Keratinocyte (primary cell): ENCODE measurements around the gene ITIH5. TPM values are rescaled to one million over a fixed set of nuclear protein-coding genes. Genes with fewer than 3 reads are reported as not detected.

ENCODE experiments used
- DNase-seq: peaks from one replicate; pipeline ENCODE4 v3.0.0-alpha.2; 2011; ENCODE audit warnings: low read depth, missing footprints, low spot score
- FAIRE-seq: peaks from 2 replicates; lab custom pipeline; 2011; peaks lifted over from hg19 to GRCh38; lab: Jason Lieb, UNC
- H2AFZ ChIP-seq: 2 replicates; pipeline ENCODE4 v1.6.0; 2012; ENCODE audit warnings: low read length, control low read depth, inconsistent platforms; ENCODE audit not compliant: control insufficient read depth
- H3K27ac ChIP-seq: 2 replicates; pipeline ENCODE4 v1.5.1; 2011; ENCODE audit warnings: low read length; ENCODE audit not compliant: control insufficient read depth, insufficient read depth
- H3K27me3 ChIP-seq: 3 replicates; pipeline ENCODE4 v1.6.0; 2011; ENCODE audit warnings: low read length; ENCODE audit not compliant: control insufficient read depth, insufficient read depth; ENCODE audit errors: extremely low read depth
- H3K36me3 ChIP-seq, 2 experiments: 2 replicates in 1 of 2; 3 replicates in 1 of 2; pipeline ENCODE4 v1.5.1; 2011; ENCODE audit warnings: low read length in 2 of 2, mild to moderate bottlenecking in 1 of 2; ENCODE audit not compliant: control insufficient read depth in 2 of 2, insufficient read depth in 2 of 2; ENCODE audit errors: extremely low read depth in 1 of 2
- H3K4me1 ChIP-seq: 3 replicates; pipeline ENCODE4 v1.5.1; 2011; ENCODE audit warnings: low read length; ENCODE audit not compliant: control insufficient read depth, insufficient read depth; ENCODE audit errors: extremely low read depth
- H3K4me2 ChIP-seq: 3 replicates; pipeline ENCODE4 v1.6.0; 2011; ENCODE audit warnings: low read depth, low read length; ENCODE audit not compliant: control insufficient read depth, insufficient read depth; ENCODE audit errors: extremely low read depth
- H3K4me3 ChIP-seq, 3 experiments: fragments of 200-600 bp in 1 of 3; sonication (generic) in 1 of 3; 2 replicates in 2 of 3; 3 replicates in 1 of 3; pipeline ENCODE4 v1.5.1; 2011 to 2016; ENCODE audit warnings: low read length in 3 of 3, mild to moderate bottlenecking in 3 of 3, control low read depth in 2 of 3, inconsistent platforms in 1 of 3, low read depth in 1 of 3, mixed read lengths in 1 of 3, mixed run types in 1 of 3, moderate library complexity in 1 of 3; ENCODE audit not compliant: control insufficient read depth in 2 of 3, insufficient read depth in 2 of 3; ENCODE audit errors: extremely low read depth in 1 of 3
- H3K79me2 ChIP-seq: 2 replicates; pipeline ENCODE4 v1.6.0; 2012; ENCODE audit warnings: low read length; ENCODE audit not compliant: control insufficient read depth, insufficient read depth
- H3K9ac ChIP-seq: 3 replicates; pipeline ENCODE4 v1.6.0; 2011; ENCODE audit warnings: low read length; ENCODE audit not compliant: control insufficient read depth, insufficient read depth; ENCODE audit errors: extremely low read depth
- H3K9me1 ChIP-seq: 3 replicates; pipeline ENCODE4 v1.6.0; 2011; ENCODE audit warnings: low read length; ENCODE audit not compliant: control insufficient read depth, insufficient read depth; ENCODE audit errors: extremely low read depth
- H3K9me3 ChIP-seq: 2 replicates; pipeline ENCODE4 v1.5.1; 2012; ENCODE audit warnings: low read depth, low read length; ENCODE audit not compliant: control insufficient read depth
- H4K20me1 ChIP-seq: 3 replicates; pipeline ENCODE4 v1.6.0; 2011; ENCODE audit warnings: low read length; ENCODE audit not compliant: control insufficient read depth, insufficient read depth; ENCODE audit errors: extremely low read depth
- EZH2 ChIP-seq: IDR thresholded peaks from one replicate; pipeline ENCODE4 v1.6.1; 2012; ENCODE audit warnings: inconsistent platforms, mild to moderate bottlenecking, low read length, moderate library complexity
- dilution Hi-C: fragments of 300-500 bp; cut with MboI; formaldehyde crosslinking; loops from one replicate; pipeline ENCODE4 v1.7.0; 2020; ENCODE audit warnings: low sequenced_read_pairs; ENCODE audit not compliant: extremely low pct_ligation_motif_present
- polyA plus RNA-seq, 5 experiments: library from polyadenylated mRNA; depleted of rRNA in 3 of 5; stranded (reverse) in 3 of 5; stranded (forward) in 1 of 5; unstranded in 1 of 5; fragments of >200 nt; gene quantifications; 1 replicate in 1 of 5; 2 replicates in 3 of 5; 3 replicates in 1 of 5; pipeline versions ENCODE4 v1.2.1 to v1.2.3, GENCODE V29; 2011 to 2012; ENCODE audit warnings: missing spikeins in 2 of 5, low read depth in 1 of 5, low replicate concordance in 1 of 5
- TF ChIP-seq, protein P1 (sequence below), 3 experiments: IDR thresholded peaks in 1 of 3; conservative IDR thresholded peaks in 1 of 3; optimal IDR thresholded peaks in 1 of 3; 2 replicates in 2 of 3; 3 replicates in 1 of 3; pipeline versions ENCODE3 to v1.5.1; 2011; ENCODE audit warnings: low read length in 3 of 3, mild to moderate bottlenecking in 3 of 3, moderate library complexity in 2 of 3, control low read depth in 1 of 3, inconsistent platforms in 1 of 3; ENCODE audit not compliant: insufficient read depth in 2 of 3; ENCODE audit errors: extremely low read depth in 1 of 3

ITIH5 gene
- polyA plus RNA-seq, 1 donor (not counting 4 experiments of a cell fraction or from before 2014, with no cell fraction given): not detected

DNA sequence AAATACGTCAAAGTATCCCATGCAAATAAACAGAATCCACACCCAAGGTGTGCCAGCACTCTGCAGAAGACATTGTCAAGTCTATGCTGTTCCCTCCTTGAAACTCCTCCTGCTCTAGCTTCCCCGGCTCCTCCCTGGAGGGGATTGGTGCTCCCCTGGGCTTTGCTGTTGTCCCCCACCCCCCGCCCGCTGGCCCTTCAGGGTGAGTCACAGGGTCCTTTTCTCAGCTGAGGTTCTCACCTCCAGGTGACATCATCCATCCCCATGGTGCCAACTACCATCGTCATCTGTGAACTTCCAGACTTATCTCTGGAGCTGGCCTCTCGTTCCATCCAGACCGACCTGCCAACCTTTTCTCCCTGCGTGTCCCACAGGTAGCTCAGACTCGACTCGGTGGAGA, 77.0 kb downstream of the ITIH5 start:
- FAIRE-seq (no peak), DNase-seq (no peak)
- Histone ChIP-seq H3K27me3 (no peaks in the 10 kb centered on the region), H3K4me1 (no peaks in the 10 kb centered on the region), H3K9ac (no peak overlapping the region), H3K27ac (no peak overlapping the region), H3K9me1 (no peaks in the 10 kb centered on the region), H3K9me3 (no peaks in the 10 kb centered on the region), H4K20me1 (no peaks in the 10 kb centered on the region), H3K79me2 (no peaks in the 10 kb centered on the region), H2AFZ (no peak overlapping the region), H3K4me2 (no peak overlapping the region), H3K36me3 (no peaks in the 10 kb centered on the region), H3K4me3 (no peak overlapping the region)
- TF ChIP-seq EZH2: no peak
- TF ChIP-seq, protein P1, sequence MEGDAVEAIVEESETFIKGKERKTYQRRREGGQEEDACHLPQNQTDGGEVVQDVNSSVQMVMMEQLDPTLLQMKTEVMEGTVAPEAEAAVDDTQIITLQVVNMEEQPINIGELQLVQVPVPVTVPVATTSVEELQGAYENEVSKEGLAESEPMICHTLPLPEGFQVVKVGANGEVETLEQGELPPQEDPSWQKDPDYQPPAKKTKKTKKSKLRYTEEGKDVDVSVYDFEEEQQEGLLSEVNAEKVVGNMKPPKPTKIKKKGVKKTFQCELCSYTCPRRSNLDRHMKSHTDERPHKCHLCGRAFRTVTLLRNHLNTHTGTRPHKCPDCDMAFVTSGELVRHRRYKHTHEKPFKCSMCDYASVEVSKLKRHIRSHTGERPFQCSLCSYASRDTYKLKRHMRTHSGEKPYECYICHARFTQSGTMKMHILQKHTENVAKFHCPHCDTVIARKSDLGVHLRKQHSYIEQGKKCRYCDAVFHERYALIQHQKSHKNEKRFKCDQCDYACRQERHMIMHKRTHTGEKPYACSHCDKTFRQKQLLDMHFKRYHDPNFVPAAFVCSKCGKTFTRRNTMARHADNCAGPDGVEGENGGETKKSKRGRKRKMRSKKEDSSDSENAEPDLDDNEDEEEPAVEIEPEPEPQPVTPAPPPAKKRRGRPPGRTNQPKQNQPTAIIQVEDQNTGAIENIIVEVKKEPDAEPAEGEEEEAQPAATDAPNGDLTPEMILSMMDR (optimal IDR thresholded peaks at IDR 0.05 in 1 of 3, IDR thresholded peaks at IDR 0.05 in 1 of 3, conservative IDR thresholded peaks at IDR 0.05 in 1 of 3; ENCODE audit: extremely low read depth in 1 of 3, insufficient read depth in 2 of 3, low read length in 3 of 3): no peak
- dilution Hi-C loops: no loop called here

GRCh38 chr10:7587865-7588188, 78.9 kb downstream of the ITIH5 start:
- FAIRE-seq: no peak
- Histone ChIP-seq H3K9ac (no peak overlapping the region), H3K9me3 (no peaks in the 10 kb centered on the region), H3K4me2 (no peak overlapping the region), H3K4me3 (no peak overlapping the region), H2AFZ (no peak overlapping the region), H4K20me1 (no peaks in the 10 kb centered on the region), H3K79me2 (no peaks in the 10 kb centered on the region), H3K36me3 (no peaks in the 10 kb centered on the region), H3K4me1 (no peaks in the 10 kb centered on the region), H3K27me3 (no peaks in the 10 kb centered on the region), H3K27ac (no peak overlapping the region), H3K9me1 (no peaks in the 10 kb centered on the region)
- dilution Hi-C loops: no loop called here
- DNase-seq: no peak
- no peak for TF ChIP-seq EZH2
- TF ChIP-seq, protein P1 (optimal IDR thresholded peaks at IDR 0.05 in 1 of 3, IDR thresholded peaks at IDR 0.05 in 1 of 3, conservative IDR thresholded peaks at IDR 0.05 in 1 of 3; ENCODE audit: extremely low read depth in 1 of 3, insufficient read depth in 2 of 3, low read length in 3 of 3): no peak
